ENCODE results near the gene MEG3.

Gene MEG3

DNA sequence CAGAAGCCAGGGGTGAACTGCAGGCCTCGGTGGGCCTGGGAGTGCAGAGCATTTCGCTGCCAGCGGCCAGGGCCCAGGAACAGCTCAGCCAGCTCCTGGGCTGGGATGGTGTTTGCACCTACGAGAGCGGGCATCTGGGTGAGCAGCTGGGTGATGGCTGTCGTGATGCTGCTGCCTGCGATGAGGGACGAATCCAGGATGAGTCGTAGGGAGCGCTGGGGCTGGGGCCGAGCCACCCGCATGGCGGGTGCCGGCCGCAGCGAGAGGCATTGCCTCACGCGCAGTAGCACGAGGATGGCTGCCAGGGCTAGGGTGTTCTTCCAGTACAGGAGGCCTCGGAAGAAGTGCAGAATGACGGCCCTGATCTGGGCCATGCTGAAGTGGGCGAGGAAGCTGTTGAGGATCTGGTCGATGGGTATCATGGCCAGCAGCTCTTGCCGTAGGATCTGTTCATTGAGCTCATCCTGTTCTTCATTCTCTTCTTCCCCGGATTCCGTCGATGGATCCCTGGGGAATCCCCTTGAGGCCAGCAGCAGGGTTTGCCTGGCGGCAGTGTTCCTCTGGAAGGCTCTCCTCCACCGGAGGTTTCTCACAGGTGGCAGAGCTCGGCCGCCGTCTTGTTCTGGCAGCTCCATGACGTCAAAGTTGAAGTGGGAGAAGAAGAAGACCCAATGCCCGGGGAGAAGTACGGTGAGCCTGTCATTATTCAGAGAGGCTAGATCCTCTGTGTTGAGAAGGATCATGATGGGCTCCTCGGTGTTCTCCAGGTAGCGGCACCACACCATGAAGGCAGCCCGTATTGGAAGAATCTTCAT, 55.5 kb downstream of the MEG3 start:
- DNase-seq, result no peak

DNA sequence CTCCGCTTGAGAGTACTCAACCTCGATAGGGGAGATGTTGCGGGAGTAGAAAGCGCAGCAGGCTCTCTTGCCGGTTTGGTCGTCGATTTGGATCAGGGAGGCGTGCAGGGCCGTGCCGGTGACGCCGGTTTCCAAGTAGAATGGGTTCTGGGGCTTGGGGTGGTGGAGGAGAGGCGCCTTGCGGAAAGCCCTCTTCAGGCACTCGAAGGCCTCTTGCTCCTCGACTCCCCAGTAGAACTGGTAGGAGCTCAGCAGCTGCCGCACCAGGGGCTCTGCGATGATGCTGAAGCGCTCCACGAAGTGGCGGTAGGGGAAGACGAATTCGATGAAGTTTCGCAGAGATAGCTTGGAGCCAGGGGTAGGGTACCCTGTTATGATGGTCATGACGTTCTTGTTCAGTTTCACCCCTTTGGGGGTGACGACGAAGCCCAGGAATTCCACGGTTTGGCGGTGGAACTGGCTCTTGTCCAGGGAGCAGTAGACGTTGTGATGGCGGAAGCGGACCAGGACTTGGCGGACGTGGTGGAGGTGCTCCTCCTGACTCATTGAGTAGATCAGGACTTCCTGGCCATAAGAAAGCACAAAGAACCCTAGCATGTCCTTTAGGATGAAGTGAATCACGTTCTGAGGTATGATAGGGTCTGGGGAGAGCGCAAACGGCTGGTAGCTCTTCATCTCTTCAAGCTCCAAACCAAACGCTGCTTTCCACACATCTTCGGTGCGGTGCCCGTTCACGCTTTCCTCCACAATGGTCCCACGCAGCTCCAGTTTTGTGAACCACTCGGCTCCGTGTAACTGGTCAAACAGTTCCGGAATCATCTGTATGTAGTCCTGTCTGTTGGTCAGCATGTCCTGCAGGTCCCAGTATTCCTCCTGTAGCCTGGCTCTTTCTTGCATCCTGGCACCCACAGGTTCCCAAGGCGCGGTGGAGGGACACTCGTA, 56.4 kb downstream of the MEG3 start:
- DNase-seq, result no peak

More for the DNA sequence above, 55.5 kb downstream of the MEG3 start:
- no peak for TF ChIP-seq POLR2A (IDR thresholded peaks at IDR 0.05; ENCODE audit: low read length)
- TF ChIP-seq GATA1 (IDR thresholded peaks at IDR 0.05; ENCODE audit: low read depth, low read length), result no peak

DNA sequence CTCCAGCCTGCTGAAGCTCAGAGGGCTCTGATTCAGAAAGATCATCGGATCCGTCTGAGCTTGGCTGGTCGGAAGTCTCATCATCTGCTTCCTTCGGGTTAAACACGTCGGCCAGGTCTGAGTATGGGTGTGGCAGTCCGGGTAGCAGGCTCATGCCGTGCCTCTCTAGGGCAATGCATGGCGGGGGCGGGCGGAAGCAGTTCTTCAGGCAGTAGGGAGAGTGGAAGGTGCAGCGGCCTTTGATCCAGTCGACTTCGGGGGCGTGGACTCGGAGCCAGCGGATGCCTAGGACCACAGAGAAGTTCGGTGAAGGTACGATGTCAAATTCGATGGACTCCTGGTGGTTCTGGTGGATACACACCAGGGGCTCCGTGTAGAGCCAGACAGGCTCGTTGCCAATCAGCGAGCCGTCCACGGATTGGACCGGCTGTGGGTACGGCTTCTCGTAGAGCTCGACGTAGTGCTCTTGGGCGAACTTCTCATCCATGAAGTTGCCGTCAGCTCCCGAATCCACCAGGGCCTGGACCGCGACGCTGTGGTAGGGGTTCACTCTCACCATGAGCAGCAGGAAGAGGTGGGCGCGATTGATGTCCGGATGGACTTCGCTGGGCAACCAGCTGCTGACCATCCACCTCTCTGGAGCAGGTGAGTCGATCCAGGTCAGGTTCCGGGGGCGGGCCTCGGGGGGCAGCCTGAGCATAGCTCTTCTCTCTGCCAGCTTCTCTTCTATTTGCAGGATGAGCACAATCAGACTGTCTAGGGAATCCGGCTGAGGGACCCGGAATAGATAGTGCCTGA, 57.3 kb downstream of the MEG3 start:
- no peak for TF ChIP-seq POLR2A (IDR thresholded peaks at IDR 0.05; ENCODE audit: low read length)
- no peak for TF ChIP-seq GATA1 (IDR thresholded peaks at IDR 0.05; ENCODE audit: low read depth, low read length)

More for the DNA sequence above, 56.4 kb downstream of the MEG3 start:
- TF ChIP-seq GATA1 (IDR thresholded peaks at IDR 0.05; ENCODE audit: low read depth, low read length) (no peak), POLR2A (IDR thresholded peaks at IDR 0.05; ENCODE audit: low read length) (no peak)

DNA sequence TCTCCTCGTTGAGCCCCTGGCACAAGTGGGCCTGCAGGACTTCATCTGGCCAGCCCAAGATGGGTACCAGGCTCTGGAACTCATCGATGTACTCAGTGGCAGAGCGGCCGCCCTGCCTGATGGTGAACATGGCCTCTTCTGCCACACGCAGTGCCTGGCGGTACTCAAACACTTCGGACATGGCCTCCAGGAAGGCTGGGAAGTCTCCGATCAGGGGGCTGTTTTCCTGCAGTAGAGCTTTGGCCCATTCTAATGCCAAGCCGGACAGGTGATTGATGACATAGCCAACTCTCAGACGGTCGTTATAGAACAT, 57.8 kb downstream of the MEG3 start:
- DNase-seq, result no peak
- TF ChIP-seq GATA1 (IDR thresholded peaks at IDR 0.05; ENCODE audit: low read depth, low read length) (no peak), POLR2A (IDR thresholded peaks at IDR 0.05; ENCODE audit: low read length) (no peak)

More for the DNA sequence above, 57.3 kb downstream of the MEG3 start:
- DNase-seq, result no peak

DNA sequence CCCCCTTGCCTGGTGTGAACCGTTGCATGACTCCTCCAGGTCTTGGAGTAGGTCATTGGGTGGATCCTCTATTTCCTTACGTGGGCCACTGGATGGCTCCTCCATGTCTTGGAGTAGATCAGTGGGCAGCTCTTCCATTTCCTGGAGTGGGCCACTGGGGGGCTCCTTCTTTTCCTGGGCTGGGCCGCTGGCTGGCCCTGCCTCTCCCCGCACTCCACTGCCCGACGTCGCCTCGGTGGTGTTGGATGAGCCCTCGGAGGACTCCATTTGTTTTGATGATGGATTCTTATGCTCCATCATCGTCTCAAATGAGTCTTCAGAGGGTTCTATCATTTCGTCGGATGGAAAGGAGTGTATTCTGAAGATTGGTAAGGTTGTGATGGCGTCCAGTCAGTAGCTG, 58.5 kb downstream of the MEG3 start:
- no peak for DNase-seq
- no peak for TF ChIP-seq POLR2A (IDR thresholded peaks at IDR 0.05; ENCODE audit: low read length)
- TF ChIP-seq GATA1 (IDR thresholded peaks at IDR 0.05; ENCODE audit: low read depth, low read length), result no peak

DNA sequence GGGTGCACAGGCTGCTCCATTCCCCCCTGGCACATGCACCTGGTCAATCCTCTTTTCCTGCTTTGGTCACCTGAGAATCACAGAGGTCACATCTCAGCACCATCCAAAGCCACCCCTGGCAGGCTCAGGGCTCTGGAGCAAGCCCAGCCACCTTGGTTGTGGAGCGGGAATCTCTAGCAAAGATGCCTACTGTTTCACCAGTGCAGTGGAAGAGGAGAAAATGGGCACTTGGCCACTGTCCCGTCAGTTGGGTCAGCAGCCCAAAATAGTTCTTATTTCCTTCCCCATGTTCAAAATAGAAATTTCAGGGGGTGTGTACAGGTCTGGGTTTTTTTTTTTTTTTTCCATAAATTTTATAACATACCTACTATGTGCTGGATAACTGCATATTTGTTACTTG, 59.3 kb downstream of the MEG3 start:
- no peak for DNase-seq
- TF ChIP-seq POLR2A (IDR thresholded peaks at IDR 0.05; ENCODE audit: low read length) (no peak), GATA1 (IDR thresholded peaks at IDR 0.05; ENCODE audit: low read depth, low read length) (no peak)

DNA sequence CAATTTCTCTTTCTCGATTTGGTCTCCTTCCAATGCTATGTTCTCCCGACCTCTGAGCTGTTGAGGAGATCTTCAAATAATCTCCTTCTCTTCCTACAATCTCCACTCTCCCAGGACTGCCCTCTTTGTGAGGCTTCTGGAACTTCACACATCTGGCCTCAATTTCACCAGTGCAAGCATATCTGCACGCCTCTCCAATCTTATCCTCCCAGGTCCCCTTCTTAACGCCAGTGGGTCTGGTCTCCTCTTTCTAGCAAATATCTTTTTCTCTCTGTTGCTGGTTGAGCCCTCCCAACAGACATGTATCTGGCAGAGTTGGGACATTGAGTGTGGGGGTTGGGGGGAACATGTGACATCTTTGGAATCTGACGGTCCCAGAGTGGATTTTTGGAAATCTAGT, 59.7 kb downstream of the MEG3 start:
- no peak for DNase-seq
- TF ChIP-seq GATA1 (IDR thresholded peaks at IDR 0.05; ENCODE audit: low read depth, low read length) (no peak), POLR2A (IDR thresholded peaks at IDR 0.05; ENCODE audit: low read length) (no peak)

DNA sequence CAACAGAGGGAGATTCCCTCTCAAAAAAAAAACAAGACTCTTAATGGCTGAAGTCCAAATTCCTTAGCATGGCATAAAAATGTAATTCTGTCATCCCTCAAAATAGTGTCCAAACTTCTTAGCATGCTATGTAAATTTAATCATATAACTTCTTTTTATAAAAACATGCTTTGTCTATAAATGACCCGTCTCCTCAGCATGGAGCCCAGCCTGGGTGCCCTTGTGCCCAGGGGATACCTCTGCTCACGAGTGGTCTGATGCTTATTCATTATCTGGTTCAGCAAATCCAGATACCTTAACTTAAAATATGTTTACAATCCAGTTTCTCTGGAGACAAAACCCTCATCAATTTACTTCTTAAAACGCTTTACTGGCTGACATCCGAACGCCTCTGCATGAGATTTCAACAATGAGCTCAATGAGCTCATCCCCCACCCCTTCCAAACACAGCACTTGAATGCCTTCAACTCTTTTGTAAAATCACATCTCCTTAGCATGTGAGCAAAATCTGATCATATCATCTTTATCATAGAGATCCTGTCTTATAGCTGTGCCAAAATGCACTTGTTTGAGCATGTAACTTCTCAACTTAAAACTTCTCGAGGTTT, 61.9 kb downstream of the MEG3 start:
- no peak for DNase-seq
- TF ChIP-seq POLR2A (IDR thresholded peaks at IDR 0.05; ENCODE audit: low read length) (no peak), GATA1 (IDR thresholded peaks at IDR 0.05; ENCODE audit: low read depth, low read length) (no peak)

DNA sequence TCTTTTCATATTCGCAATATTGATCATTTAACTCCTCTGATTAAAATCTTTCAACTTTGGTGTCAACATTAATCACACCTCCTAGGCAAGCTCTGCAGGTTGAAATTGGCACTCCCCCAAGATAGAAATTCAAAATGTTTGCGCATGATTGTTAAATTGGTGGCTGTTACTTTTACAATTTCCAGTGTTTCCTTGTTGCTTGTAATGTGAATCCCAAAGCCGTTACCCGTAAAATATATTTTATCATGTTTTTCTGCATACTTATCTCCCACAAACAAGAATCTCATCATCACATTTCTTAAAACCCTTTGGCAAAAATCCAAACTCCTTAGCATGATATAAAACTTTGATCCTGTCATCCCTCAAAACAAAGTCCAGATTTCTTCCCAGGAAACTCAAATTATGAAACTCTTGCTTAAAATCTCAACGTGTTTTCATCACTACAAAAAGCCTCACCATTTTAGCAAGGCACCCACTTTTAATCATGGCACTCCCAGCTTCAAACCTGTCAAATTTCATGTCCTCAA, 62.9 kb downstream of the MEG3 start:
- no peak for DNase-seq

DNA sequence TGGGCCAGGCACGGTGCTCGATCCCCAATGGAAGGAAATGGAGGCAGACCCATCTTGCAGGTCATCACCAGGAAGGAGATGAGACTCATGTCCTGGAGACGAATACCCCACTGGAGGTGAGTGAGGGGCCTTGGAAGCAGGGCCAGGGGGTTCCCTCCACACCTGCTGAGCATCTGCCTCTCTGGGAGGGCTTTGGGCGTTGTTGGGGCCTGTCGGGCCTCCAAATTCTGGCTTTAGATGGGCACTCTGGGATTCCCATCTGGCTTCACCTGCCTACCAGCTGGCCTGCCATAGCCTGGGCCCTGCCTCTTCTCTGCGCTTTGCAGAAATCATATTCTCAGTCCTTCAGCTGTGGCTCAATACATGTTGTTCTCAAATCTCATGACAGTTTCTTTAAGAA, 63.7 kb downstream of the MEG3 start:
- DNase-seq, result no peak
- TF ChIP-seq GATA1 (IDR thresholded peaks at IDR 0.05; ENCODE audit: low read depth, low read length) (no peak), POLR2A (IDR thresholded peaks at IDR 0.05; ENCODE audit: low read length) (no peak)

More for the DNA sequence above, 62.9 kb downstream of the MEG3 start:
- TF ChIP-seq GATA1 (IDR thresholded peaks at IDR 0.05; ENCODE audit: low read depth, low read length), result no peak
- no peak for TF ChIP-seq POLR2A (IDR thresholded peaks at IDR 0.05; ENCODE audit: low read length)

DNA sequence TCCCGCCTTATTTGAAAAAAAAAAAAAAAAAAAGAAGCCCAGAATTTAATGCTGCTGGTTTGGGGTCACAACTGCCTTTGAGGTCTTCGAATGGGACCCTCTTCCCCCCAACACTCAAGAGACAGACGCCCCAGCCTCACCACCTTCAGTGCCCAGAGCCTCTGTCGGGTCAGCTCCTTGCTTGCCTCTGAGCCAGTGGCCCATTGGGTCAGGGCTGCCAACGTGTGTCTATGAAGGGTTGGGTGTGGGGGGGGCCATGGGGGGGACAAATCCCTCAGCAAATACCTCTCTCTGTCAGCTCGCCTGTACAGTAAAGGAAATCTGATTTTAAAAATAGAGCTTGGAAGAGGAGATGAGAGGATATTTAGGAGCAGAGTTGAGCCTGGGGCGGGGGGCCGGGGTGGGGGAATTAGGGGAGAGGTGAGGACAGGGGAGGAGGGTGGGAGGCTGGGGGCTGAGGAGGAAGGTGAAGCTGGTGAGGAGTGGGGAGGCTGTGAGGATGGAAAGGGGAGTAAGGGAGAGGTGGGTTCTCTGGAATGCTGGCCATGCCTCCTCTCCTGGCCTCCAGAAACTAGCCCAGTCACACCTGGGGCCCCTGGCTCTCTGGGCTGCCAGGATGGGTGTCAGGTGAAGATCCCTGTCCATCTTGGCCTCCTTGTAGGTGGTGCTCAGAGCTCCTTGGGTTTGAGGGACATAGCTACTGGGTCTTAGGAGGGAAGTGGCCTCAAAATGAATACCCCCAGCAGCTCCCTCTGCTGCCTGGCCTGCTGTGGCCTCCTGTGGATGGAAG, 64.3 kb downstream of the MEG3 start:
- TF ChIP-seq POLR2A (IDR thresholded peaks at IDR 0.05; ENCODE audit: low read length) (no peak), GATA1 (IDR thresholded peaks at IDR 0.05; ENCODE audit: low read depth, low read length) (no peak)
- DNase-seq, result no peak

DNA sequence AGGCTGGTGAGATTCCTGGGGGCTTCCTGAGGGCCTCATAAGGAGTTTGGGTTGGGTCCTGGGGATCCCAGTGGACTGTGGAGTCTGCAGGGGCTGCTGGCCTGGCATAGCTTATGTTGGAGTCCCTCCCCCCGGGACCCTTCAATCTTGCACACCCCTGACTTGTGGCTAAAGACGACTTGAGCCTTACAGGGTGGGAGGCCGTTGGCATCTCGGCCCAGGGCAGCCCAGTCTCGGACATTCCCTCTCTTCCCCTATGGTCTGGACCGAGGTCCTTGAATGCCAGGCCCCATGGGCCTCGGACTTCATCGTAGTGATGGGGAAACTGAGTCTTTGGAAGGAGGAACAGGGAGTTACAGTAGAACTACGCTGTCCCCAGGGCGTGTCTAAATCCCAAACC, 65.1 kb downstream of the MEG3 start:
- no peak for TF ChIP-seq POLR2A (IDR thresholded peaks at IDR 0.05; ENCODE audit: low read length)
- TF ChIP-seq GATA1 (IDR thresholded peaks at IDR 0.05; ENCODE audit: low read depth, low read length), result no peak
- no peak for DNase-seq
